Measurements from ENCODE around the gene CRABP2.

DNA sequence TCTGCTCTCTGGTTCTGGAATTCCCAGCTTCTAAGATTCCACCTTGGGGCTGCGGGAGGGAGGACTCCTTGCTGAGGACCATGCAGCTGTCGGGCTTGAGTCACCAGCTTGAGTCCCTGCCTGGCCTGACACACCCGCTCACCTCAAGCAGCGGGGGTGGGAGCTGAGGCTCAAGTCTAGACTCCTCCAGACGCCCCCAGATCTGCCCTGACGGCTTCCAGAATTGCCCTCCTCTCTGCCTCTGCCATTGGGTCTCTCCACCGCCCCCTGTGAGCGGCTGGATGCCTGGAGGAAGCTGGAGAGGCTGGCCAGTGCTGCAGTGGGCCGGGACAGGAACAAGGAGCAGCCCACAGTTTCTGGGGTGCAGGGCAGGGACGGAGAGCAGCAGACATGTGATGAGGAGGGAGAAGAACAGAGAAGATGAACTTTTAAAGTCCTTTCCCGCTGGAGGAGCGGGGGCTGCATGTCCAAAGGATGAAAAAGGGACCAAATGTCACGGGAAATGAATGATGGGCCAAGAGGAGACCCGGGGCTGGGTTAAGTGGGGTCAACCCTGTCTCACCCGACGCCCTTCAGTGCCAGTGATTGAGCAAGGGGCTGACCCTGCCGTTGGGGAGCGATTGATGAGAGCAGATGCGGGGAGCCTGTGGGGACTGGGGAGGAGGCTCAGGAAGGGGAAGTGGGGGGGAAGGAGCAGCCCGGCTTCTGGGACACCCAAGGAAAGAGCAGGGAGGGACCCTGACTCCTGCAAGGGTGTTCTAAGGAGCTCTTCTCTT lies 13.5 kb downstream of the CRABP2 start:
- TF ChIP-seq, protein P1, sequence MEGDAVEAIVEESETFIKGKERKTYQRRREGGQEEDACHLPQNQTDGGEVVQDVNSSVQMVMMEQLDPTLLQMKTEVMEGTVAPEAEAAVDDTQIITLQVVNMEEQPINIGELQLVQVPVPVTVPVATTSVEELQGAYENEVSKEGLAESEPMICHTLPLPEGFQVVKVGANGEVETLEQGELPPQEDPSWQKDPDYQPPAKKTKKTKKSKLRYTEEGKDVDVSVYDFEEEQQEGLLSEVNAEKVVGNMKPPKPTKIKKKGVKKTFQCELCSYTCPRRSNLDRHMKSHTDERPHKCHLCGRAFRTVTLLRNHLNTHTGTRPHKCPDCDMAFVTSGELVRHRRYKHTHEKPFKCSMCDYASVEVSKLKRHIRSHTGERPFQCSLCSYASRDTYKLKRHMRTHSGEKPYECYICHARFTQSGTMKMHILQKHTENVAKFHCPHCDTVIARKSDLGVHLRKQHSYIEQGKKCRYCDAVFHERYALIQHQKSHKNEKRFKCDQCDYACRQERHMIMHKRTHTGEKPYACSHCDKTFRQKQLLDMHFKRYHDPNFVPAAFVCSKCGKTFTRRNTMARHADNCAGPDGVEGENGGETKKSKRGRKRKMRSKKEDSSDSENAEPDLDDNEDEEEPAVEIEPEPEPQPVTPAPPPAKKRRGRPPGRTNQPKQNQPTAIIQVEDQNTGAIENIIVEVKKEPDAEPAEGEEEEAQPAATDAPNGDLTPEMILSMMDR (IDR thresholded peaks at IDR 0.05; ENCODE audit: insufficient read depth, low read length, poor library complexity, severe bottlenecking): no peak
- TF ChIP-seq EZH2phosphoT487 (conservative IDR thresholded peaks at IDR 0.05; ENCODE audit: low read length): no peak

Data from SU-DHL-6 (cell line).